AG09319 (cell line): Measurements from ENCODE around the gene GLCCI1.

ENCODE experiments used
- DNase-seq: peaks from one replicate; pipeline ENCODE4 v3.0.0-alpha.2; 2010; ENCODE audit warnings: low read depth; ENCODE audit errors: extremely low read depth
- CTCF ChIP-seq: IDR thresholded peaks from 2 replicates; pipeline ENCODE4 v1.5.1; 2011; ENCODE audit warnings: low read depth, mild to moderate bottlenecking, inconsistent platforms, low read length, moderate library complexity

Gene GLCCI1

DNA sequence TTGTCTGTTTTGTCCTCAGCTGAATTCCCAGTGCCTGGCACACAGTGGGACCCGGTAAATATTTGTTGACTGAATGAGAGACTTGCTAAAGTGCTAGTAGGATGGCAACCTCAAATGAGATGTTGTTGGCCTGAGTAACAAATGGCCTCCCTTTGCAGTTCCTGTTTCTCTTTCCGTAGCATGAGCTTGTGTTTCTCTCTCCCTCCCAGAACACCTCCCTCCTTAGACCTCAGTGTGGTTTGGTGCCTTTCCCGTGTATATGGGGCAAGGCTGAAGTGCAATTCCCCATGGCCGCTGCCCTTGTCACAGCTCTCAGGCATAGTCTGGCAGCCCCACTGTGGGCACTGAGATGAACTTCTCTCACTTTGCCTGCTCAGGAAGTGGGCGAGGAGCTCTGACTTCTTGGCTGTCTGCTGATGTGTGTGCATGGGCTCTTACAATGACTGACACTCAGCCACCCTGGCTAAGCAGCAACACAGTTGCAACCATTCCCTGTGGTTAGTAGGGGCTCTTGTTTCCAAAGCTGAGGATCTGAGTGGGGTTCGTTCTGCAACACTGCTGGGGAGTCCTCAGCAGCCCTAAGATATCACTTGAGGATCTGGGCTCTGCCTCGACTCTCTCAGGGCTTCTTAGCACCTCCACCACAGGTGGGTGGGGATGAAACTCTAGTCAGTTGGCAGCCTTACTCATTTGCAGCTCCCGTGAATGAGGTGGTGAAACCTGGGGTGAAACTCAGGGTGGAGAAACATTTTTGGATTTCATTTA is 157.3 kb downstream of the GLCCI1 start:
- DNase-seq: no peak
- no peak for TF ChIP-seq CTCF

DNA sequence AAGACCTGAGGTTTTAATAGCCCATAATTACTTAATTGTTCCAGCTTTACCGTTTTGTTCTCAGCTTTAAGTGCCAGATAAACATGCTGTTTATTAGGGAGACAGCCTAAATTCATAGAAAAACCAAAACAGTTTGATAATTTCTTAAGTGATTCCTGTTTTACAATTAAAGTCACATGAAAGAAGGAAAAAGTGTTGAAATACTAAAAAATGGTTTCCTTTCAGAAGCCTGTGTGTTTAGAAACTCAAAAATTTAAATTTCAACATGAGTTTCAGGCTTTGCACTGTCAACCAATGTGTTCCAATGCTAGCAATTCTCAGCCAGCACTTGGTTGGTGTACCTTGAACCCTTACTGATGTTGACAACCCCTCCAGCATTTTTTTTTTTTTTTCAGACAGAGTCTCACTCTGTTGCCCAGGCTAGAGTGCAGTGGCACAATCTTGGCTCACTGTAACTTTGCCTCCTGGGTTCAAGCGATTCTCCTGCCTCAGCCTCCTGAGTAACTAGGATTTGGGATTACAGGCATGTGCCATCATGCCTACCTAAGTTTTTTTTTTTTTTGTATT is 158.1 kb downstream of the GLCCI1 start:
- no peak for DNase-seq

DNA sequence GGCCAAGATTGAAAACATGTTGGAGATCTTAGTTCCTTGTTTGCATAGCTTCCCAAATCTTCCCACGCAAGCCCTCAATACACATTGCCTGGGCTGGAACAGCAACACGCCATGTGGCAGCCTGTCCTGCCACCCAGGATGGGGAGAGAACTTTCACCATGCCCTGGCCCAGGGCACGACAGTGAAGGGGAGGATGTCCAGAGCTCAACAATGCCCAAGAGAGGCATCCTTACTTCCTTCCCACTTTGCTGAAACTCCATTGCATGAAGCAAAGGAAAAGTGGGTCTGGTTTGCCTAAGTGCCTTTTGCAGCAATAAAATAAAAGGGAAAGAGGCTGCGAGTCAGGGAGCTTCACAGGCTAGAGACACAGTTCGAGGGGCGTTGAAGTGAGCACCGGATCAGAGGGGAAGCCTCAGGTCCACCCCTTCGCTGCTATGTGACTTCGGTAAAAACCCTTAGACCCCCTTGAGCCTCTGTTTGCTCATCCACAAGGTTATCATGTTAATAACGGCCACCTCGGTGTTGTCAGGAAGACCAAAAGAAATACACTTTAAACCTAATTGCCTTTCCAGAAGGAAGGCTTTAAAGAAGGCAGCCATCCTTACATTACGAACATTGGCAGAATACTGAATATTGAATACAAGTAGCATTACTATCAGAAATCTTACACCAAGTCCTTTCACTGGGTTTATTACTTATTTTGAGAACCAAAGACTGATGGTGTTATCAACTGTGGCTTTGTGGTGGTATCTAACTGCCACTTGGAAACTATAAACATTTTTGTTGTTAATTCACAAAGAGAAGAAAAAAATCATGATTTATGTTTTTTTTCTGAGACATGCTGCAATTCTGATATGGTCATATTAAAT is 160.1 kb downstream of the GLCCI1 start:
- no peak for DNase-seq
- no peak for TF ChIP-seq CTCF

More for the DNA sequence above, 158.1 kb downstream of the GLCCI1 start:
- no peak for TF ChIP-seq CTCF

DNA sequence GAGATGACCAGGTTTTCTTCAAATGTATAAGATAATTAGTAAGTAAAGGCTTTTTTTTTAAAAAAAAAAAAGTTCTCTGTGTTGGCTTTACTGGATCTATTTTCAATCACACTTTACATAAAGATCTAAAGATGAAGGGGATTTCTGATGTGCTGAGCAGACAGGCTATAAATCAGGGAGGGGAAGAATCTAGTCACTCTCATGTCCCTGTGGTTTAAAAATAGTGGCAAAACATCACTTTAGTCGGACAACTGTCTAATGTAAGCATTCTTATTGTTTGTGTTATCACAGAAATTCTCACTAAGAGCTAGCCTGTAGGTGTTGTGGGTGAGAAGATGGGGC is 160.7 kb downstream of the GLCCI1 start:
- no peak for DNase-seq
- TF ChIP-seq CTCF: no peak

- TF ChIP-seq CTCF: no peak
These were observed 162.1 kb downstream of the GLCCI1 start for GRCh38 chr7:8130663-8131062.

DNA sequence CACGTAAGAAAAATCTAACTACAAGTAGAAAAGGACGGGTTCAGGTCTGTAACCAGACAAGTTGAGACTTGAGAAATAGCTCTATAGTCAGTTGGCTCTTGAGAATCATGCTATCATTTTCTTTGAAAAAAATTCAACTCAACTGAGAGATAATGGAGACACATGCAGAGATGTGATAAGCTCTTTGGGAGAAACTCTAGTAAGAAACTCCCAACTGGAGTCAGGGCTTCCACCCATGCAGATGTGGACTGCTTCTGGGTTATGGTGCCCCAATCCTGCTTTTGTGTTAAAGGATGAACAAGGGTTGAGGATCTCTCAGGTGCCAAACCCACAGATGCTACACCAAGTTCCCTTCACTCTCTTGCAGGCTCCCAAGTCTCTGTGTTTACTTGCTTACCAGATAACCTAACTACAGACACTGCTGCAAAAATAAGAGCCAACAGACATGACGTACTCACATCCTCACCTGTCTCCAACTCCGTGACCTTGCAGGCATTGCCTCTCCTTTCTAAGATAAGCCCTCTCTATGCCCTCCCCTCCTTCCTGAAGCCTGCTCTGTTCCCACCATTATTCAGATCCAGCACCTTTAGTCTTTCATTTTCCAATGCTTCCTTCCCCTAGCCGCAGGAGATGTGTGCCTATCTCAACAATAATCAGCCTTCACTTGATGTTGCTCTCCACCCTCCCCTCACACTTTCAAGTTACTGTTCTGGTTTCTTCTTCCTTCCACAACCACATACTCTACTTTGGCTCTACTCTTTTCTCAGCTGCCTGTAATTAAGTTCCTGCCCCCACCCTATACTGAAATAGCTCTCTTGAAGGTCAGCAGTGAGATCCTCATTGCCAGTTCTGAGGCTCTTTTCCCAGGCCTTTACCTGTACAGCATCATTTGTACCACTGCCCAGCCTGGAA is 163.4 kb downstream of the GLCCI1 start:
- TF ChIP-seq CTCF: no peak
- no peak for DNase-seq

More at GRCh38 chr7:8130663-8131062, 162.1 kb downstream of the GLCCI1 start:
- no peak for DNase-seq
